GM19099 (cell line): ENCODE results near the gene GSG1L.

Experiments
- POLR2A ChIP-seq: IDR thresholded peaks from 3 replicates; pipeline ENCODE4 v1.6.1; 2011; ENCODE audit warnings: low read depth; ENCODE audit not compliant: insufficient read length; ENCODE audit errors: extremely low read depth

Gene GSG1L

GRCh38 chr16:27841061-27841801 lies 222.3 kb downstream of the GSG1L start:
- no peak for TF ChIP-seq POLR2A

GRCh38 chr16:27840311-27841060 lies 223.0 kb downstream of the GSG1L start:
- TF ChIP-seq POLR2A = no peak

GRCh38 chr16:27839419-27839818 lies 224.1 kb downstream of the GSG1L start:
- TF ChIP-seq POLR2A = no peak

GRCh38 chr16:27838536-27839175 lies 224.9 kb downstream of the GSG1L start:
- no peak for TF ChIP-seq POLR2A

GRCh38 chr16:27829975-27830374 lies 233.5 kb downstream of the GSG1L start:
- TF ChIP-seq POLR2A = no peak

- no peak for TF ChIP-seq POLR2A
Observed at GRCh38 chr16:27828671-27829070, 234.8 kb downstream of the GSG1L start.

GRCh38 chr16:27827765-27828164 lies 235.7 kb downstream of the GSG1L start:
- no peak for TF ChIP-seq POLR2A

- no peak for TF ChIP-seq POLR2A
Observed at GRCh38 chr16:27826893-27827289, 236.6 kb downstream of the GSG1L start.

- no peak for TF ChIP-seq POLR2A
Observed at GRCh38 chr16:27826081-27826892, 237.2 kb downstream of the GSG1L start.

- no peak for TF ChIP-seq POLR2A
Observed at GRCh38 chr16:27824786-27825185, 238.7 kb downstream of the GSG1L start.

- TF ChIP-seq POLR2A = no peak
Observed at GRCh38 chr16:27824006-27824405, 239.5 kb downstream of the GSG1L start.

- no peak for TF ChIP-seq POLR2A
Observed at GRCh38 chr16:27823421-27823820, 240.1 kb downstream of the GSG1L start.

GRCh38 chr16:27822996-27823395 lies 240.5 kb downstream of the GSG1L start:
- no peak for TF ChIP-seq POLR2A

GRCh38 chr16:27822529-27822928 lies 241.0 kb downstream of the GSG1L start:
- no peak for TF ChIP-seq POLR2A

GRCh38 chr16:27820646-27821345 lies 242.7 kb downstream of the GSG1L start:
- TF ChIP-seq POLR2A = no peak
